Measurements from ENCODE around the gene SERPINA6.

DNA sequence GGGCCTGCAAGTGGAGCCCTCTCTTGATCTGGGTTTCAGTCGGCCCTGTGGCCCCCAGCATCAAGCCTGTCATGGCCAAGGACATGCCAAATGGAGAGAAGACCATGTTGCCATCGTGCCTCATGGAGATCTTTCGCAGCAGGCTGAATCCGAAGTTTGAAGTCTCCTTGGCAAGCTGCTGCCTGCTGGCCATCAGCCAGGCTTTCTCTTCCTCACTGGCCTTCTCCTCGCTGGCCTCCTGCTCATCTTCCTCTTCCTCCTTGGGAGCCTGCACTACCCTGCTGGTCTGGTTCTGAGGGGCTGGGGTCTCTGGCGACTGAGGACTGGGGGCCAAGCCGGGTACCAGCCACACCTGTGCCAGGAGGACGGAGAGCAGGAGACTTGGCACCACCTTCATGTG lies 32.9 kb downstream of the SERPINA6 start:
- TF ChIP-seq, protein P1, sequence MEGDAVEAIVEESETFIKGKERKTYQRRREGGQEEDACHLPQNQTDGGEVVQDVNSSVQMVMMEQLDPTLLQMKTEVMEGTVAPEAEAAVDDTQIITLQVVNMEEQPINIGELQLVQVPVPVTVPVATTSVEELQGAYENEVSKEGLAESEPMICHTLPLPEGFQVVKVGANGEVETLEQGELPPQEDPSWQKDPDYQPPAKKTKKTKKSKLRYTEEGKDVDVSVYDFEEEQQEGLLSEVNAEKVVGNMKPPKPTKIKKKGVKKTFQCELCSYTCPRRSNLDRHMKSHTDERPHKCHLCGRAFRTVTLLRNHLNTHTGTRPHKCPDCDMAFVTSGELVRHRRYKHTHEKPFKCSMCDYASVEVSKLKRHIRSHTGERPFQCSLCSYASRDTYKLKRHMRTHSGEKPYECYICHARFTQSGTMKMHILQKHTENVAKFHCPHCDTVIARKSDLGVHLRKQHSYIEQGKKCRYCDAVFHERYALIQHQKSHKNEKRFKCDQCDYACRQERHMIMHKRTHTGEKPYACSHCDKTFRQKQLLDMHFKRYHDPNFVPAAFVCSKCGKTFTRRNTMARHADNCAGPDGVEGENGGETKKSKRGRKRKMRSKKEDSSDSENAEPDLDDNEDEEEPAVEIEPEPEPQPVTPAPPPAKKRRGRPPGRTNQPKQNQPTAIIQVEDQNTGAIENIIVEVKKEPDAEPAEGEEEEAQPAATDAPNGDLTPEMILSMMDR (IDR thresholded peaks at IDR 0.05): no peak
- TF ChIP-seq POLR2A (IDR thresholded peaks at IDR 0.05): no peak

Measured in thyroid gland (tissue), 4 donors.